Measurements from ENCODE around the gene MAP3K6.

GRCh38 chr1:27361044-27361402 lies 5.7 kb downstream of the MAP3K6 start:
- TF ChIP-seq MAX (IDR thresholded peaks at IDR 0.05) (no peak), FOXM1 (IDR thresholded peaks at IDR 0.05; ENCODE audit: borderline replicate concordance, low read depth) (no peak), RAD21 (IDR thresholded peaks at IDR 0.05; ENCODE audit: low read depth) (no peak), YY1 (IDR thresholded peaks at IDR 0.05; ENCODE audit: low read depth) (no peak)

All from Ishikawa (cell line).